ENCODE data around the gene HIC2.
"Not testable (repeated sequence)": the region's sequence is repeated elsewhere in the genome, so short reads cannot be mapped to it uniquely, and the experiment has no call there.

The HIC2 gene

DNA sequence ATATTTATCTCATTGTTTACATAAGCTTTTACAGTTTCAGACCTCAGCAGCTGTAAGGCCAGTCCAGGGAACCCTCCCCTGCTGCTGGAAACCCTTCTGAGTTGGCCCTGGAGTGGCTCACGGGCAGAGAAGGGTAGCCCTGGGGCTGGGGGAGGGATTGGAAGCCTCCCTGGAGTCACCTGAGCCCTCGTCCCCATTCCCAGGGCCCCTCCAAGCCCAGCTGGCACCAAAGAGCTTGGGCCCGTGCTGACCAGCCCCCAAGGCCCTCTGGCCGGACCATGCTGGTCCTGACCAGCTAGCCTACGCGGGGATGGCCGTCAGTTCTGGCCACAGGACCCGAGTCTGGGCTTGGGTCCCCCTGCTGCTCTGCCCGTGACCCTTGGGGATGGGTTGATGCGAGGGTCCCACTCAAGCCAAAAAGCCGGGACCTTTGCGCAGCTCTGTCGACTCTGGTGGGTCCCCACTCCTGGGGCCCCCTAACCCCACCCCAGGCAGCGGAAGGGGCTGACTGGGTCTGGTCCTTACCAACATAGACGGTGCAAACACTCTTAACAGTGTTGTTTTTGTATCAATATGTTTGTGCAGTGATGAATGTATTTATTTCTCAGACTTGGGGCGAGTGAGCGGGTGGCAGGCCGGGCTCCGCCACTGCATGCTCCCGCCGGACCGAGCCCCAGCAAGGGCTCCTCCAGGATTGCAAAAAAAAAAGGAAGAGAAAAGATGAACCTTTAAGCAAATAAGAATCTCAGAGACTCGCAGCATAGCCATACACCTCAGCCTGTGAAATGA is 32.6 kb downstream of the HIC2 start:
- no peak for DNase-seq (ENCODE audit: low read depth in 2 of 2, low spot score in 1 of 2)

DNA sequence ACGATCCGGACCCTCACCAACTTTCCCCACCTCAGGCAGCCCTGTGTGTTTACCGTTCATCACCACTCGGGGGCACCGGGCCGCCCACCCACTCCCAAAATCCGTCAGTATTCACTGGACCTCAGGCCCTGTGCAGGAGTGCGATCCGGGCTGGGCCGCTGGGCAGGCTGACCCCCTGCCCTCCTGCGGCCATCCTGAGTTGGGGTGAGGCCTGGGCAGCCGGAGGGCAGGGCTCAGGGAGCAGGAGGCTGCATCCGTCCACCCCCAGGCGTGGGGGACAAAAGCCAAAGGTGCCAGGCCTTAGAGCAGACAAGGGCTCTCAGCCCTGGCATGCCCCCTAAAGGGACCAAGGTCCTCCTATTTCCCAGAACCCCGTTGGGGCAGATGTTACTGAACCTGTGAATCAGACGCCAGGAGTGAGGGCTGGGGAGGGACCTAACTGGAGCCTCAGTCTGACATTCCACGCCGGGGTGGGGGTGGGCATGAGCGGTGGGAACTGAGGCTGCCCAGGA is 33.2 kb downstream of the HIC2 start:
- no peak for DNase-seq (ENCODE audit: low read depth in 2 of 2, low spot score in 1 of 2)

GRCh38 chr22:21450858-21451353 is 33.7 kb downstream of the HIC2 start:
- no peak for DNase-seq (ENCODE audit: low read depth in 2 of 2, low spot score in 1 of 2)

GRCh38 chr22:21451545-21452520 is 34.7 kb downstream of the HIC2 start:
- DNase-seq (ENCODE audit: low read depth in 2 of 2, low spot score in 1 of 2), result no peak

DNA sequence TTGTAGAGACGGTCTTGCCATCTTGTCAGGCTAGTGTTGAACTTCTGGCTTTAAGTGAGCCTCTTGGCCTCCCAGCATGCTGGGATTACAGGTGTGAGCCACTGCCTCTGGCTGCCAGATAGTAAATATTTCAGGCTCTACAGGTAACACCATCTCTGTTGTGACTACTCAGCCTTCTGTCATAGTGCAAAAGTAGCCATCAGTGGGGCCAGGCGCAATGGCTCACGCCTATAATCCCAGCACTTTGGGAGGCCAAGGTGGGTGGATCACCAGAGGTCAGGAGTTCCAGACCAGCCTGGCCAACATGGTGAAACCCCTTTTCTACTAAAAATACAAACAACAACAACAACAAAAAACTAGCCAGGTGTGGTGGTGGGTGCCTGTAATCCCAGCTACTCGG is 35.5 kb downstream of the HIC2 start:
- DNase-seq (ENCODE audit: low read depth in 2 of 2, low spot score in 1 of 2), result not testable (repeated sequence)

GRCh38 chr22:21454998-21455333 is 37.8 kb downstream of the HIC2 start:
- DNase-seq (ENCODE audit: low read depth in 2 of 2, low spot score in 1 of 2), result not testable (repeated sequence)

DNA sequence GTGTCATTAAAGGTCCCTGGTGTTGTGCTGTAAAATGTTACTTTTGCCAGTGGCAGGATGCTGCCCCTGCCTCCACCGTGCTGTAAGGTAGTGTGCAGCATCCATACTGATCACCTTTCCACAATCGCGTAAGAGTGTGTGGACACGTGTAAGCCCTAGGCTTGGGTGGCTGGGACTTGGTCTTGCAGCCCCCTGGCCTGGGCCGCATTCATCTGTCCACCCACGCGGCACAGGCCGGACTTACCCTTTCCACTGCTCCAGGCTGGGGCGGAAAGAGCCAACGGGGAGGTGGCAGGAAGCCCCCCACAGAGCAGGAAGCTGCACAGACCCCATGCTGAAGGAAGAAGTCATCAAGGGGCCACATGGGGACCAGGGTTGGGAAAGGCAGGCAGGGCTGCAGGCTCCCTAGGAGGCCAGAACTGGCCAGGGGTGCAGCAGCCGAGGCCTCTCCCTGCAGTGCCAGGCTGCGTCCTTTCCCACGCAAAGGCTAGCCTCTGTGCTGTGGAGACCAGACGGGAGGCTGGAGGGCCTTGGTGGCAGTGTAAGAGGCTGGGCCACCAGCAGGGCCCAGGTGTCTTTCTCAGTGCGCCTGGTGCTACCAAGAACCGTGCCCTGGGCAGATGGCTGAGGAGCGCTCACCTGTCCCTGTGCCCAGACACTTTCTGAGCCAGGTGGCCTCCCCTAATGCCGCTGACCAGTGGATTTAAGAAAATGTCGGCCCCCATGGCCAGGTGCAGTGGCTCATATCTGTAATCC is 38.3 kb downstream of the HIC2 start:
- no peak for DNase-seq (ENCODE audit: low read depth in 2 of 2, low spot score in 1 of 2)

- DNase-seq (ENCODE audit: low read depth in 2 of 2, low spot score in 1 of 2), result no peak
Measured at GRCh38 chr22:21457023-21457787, 40.0 kb downstream of the HIC2 start.

DNA sequence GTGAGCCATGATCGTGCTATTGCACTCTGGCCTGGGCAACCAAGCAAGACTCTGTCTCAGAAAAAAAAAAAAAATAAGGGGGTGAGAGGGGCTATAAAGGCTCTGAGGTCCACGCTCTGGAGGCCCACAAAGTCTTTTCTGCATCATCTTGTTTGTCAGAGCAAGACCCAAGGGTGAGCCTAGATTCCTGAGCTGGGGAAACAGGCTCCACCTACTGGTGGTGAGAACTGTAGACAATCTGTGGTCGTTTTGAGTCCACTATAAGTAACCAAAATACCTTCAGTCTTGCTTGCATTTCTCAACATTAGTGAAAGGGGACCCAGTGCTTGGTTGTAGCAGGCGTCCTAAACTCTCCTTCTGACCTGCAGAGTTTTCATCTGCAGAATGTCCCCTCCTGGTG is 45.5 kb downstream of the HIC2 start:
- not testable (repeated sequence) for DNase-seq (ENCODE audit: low read depth in 2 of 2, low spot score in 1 of 2)

DNA sequence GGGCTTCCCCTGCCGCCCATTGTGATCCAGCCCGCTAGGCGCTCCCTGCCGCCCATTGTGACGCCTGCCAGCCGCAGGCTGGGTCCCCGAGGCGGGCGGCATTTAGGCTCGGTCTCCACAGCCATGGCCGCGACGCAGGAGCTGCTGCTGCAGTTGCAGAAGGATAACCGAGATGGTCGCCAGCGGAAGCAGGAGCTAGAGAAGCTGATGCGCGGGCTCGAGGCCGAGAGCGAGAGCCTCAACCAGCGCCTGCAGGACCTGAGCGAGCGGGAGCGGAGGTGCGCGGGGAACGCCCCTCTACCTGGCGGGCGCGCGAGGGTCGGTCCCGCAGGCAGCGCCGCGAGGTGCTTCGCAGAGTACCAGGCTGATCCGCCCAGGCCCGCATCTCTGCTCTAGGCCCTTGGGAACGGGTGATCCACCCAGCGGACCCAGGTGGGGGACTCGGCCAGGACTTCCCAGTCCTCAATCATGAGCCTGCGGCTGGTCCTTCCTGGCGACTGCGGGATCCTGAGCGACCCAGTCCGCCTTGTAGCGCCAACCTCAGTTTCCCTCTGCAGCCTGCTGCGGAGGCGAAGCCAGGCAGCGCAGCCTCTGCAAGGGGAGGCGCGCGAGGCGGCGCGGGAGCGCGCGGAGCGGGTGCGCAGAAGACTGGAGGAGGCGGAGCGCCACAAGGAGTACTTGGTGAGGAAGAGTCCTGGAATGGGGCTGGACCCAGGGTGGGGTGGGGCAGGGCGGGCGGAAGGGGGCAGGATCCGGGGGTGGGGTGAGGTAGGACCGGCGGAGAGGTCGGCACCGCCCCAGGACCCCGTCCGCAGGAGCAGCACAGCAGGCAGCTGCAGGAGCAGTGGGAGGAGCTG is 50.4 kb downstream of the HIC2 start, which contains the start of gene TMEM191C:
TSS of gene TMEM191C (plus strand) at position 51 of the 857 bp plus-strand sequence. CDS start at position 124, 73 bp downstream.
- DNase-seq (ENCODE audit: low read depth in 2 of 2, low spot score in 1 of 2), result not testable (repeated sequence)

DNA sequence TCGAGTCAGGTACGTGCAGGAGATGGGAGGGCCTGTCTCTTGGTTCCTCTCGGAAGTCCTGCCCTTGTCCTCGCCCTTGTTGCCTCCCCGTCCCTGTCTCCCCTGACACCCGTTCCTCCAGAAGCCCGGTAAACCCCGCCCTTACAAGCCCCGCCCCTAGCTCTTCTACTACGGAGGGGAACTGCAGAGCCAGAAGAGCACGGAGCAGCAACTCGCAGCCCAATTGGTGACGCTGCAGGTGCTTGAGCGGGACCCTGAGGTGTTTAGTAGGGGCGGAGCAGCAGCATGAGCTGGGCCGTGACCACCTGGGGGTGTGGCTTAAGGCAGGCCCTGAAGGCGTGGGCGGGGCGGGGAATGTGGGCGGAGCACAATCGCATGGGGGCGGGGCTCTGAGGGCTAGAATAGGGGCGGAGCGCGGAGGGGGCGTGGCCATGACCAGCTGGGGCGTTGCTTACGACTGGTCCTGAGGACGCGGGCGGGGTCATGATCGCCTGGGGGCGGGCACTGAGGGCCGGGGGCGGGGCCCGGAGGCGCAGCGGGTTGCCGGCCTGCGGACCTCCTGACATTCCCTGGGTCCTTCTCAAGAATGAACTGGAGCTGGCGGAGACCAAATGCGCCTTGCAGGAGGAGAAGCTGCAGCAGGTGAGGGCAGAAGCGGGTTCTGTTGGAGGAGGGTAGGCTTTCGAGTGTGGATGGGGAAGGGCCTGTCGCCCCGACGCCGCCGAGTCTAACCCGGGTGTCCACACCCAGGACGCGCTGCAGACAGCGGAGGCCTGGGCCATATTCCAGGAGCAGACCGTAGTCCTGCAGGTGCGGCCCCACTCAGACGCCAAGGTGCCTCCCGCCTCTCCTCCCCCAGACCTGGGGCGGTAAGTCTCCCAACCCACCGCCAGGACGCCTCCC is 51.3 kb downstream of the HIC2 start:
- peak; percentile 81 to 85 for DNase-seq (ENCODE audit: low read depth in 2 of 2, low spot score in 1 of 2)

GRCh38 chr22:21469097-21469994 is 52.2 kb downstream of the HIC2 start:
- not testable (repeated sequence) for DNase-seq (ENCODE audit: low read depth in 2 of 2, low spot score in 1 of 2)

DNA sequence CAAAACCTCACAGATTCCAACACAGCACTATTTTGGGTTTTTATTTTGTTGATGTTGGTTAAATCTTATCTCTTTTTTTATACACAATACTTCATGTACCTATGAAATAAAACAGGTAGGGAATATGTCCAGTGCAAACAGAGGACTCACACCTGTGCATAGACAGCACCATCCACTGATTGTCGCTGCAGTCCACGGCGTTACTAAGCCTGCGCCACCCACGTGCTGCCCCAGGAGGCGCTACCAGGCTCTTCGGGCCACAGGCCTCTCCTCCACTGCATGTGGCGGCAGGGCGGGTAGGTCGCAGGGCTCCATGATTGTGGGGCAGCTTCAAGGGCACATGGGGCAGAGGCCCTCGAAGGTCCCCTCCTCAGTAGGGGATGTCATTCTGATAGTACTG is 55.8 kb downstream of the HIC2 start:
- not testable (repeated sequence) for DNase-seq (ENCODE audit: low read depth in 2 of 2, low spot score in 1 of 2)

DNA sequence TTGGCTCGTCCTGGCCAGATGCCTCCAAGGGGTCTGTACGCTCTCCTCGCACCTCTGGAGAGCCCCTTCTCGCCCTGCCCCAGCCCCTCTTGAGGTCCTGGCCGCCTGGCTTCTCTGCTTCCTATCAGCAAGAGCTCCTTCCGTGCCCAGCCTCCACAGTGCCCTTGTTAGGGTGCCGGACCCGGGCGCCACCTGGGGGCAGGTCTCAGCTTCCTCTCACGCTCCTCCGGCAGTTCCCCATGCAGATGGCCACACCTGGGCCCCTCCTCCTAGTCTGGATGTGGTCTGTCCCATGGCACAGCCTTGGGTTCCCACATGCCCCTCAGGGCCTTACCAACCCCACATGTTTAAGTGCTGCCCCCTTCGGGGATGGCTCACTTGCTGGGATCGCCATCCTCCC is 56.5 kb downstream of the HIC2 start:
- not testable (repeated sequence) for DNase-seq (ENCODE audit: low read depth in 2 of 2, low spot score in 1 of 2)

- DNase-seq (ENCODE audit: low read depth in 2 of 2, low spot score in 1 of 2), result not testable (repeated sequence)
Measured at GRCh38 chr22:21484039-21484438, 66.9 kb downstream of the HIC2 start.

- DNase-seq (ENCODE audit: low read depth in 2 of 2, low spot score in 1 of 2), result not testable (repeated sequence)
Measured at GRCh38 chr22:21487723-21488122, 70.6 kb downstream of the HIC2 start.

DNA sequence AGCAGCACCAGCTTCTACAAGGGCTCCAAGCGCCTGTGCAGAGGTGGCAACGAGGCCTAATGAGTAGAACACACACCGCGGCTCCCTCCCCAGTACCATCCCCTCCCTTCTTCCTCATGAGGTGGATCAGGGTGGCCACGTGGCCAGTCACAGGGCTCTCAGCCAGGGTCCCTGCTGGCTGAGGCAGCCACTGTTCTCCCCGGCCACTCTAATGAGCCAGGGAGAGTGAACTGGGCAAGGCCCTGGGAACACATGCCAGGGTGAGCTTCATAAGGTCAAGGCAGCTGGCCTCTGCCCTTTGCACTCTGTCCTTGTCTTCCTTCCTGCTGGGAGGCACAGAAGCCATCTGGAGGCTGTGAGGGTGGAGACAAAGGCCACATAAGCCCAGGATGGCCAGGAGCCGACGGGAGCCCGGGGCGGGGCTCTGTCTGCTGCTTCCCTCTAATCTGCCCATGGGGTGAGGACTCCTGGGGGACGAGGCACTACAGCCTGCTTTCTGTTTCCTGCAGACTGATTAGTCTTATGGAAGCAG is 72.0 kb downstream of the HIC2 start:
- DNase-seq (ENCODE audit: low read depth in 2 of 2, low spot score in 1 of 2), result not testable (repeated sequence)
